KG1 (cell line): ENCODE measurements around the gene UGT2A1.
"Not testable (repeated sequence)": the region's sequence is repeated elsewhere in the genome, so short reads cannot be mapped to it uniquely, and the experiment has no call there.

Experiments
- DNase-seq: peaks from one replicate; lab custom pipeline; 2025; lab: John Stamatoyannopoulos, UW

Gene UGT2A1

DNA sequence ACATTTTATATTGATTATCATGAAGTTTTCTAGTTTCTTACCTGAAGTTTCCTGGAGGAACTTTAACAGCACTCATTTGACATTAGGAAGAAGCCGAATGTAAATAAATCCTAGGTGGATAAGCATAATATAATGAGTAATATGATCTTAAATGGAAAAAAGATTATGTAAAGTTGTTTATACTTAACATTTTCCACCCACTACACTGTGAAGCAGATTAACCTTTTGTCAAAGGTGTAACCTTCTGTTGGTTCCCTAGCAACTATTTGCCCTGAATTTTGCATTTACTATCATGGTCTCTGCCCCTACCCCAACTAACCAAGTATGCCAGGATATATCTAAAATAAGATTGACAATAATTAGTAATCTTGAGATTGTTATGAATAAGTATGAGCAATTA, at the start of gene UGT2A1:
TSS of gene UGT2A1 (minus strand) at position 101 of the 400 bp plus-strand sequence. CDS start 5,603 bp downstream, outside the sequence.
- DNase-seq: no peak

- DNase-seq: no peak
Measured at GRCh38 chr4:69702201-69702600, 49.2 kb upstream of the UGT2A1 start.

DNA sequence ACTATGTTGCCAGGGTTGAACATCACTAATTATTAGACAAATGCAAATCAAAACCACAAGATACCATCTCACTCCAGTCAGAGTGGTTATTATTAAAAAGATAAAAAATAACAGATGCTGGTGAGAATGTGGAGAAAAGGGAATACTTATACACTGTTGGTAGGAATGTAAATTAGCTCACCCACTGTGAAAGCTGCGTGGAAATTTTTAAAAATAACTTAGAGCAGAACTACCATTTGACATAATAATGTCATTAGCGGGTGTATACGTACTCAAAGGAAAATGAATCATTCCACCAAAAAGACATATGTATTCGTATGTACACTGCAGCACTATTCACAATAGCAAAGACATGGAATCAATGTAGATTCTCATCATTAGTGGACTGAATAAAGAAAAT, 48.6 kb upstream of the UGT2A1 start:
- no peak for DNase-seq

DNA sequence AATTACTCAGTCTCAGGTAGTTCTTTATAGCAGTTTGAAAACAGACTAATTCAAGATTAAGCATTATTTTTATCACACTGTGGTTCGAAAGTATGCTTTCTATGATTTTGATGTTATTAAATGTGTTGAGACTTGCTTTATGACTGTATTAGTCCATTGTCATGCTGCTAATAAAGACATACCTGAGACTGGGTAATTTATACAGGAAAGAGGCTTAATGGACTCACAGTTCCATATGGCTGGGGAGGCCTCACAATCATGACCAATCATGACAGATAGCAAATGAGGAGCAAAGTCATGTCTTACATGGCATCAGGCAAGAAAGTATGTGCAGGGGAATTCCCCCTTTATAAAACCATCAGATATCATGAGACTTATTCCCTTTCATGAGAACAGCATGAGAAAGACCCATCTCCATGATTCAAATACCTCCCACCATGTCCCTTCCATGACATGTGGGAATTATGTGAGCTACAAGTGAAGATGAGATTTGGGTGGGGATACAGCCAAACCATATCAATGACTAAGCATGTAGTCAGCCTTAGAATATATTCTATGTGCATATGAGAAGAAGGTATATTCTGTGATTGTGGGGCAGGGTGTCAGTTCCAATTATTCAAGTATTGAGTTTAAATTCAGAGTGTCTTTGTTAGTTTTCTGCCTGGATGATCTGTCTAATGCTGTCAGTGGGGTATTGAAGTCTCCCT, 44.6 kb upstream of the UGT2A1 start:
- DNase-seq: no peak

DNA sequence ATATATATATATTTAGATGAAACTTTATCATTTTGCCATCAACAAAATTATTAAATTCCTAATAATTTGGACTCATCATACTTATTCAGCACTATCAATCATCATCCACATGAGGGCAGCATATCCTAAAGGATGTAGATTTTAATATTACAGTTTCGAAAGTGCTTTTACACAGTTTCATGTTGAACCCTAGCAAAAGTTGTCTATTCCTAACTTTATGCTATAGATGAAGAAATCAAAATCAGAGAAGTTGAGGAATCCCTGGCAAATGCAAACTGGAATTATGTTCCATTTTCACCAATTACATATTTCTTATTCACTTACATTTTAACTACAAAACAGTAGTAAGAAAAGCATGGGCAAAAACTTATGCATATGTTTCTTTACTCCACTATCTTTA, 36.6 kb upstream of the UGT2A1 start:
- peak; percentile 12 for DNase-seq

DNA sequence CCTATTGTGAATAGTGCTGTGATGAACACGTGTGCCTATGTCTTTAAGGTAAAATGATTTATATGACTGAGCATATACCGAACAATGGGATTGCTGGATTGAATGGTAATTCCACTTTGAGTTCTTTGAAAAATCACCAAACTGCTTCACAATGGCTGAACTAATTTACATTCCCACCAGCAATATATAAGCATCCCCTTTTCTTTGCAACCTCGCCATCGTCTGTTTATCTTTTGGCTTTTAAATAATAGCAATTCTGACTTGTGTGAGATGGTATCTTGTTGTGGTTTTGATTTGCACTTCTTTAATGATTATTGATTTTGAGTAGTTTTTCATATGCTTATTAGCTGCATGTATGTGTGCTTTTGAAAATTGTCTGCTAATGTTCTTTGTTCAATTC, 31.8 kb upstream of the UGT2A1 start:
- no peak for DNase-seq

- no peak for DNase-seq
Measured at GRCh38 chr4:69668680-69669079, 15.6 kb upstream of the UGT2A1 start.

- not testable (repeated sequence) for DNase-seq
Measured at GRCh38 chr4:69664009-69664408, 11.0 kb upstream of the UGT2A1 start.

- not testable (repeated sequence) for DNase-seq
Measured at GRCh38 chr4:69661130-69661803, 8.2 kb upstream of the UGT2A1 start.

GRCh38 chr4:69658133-69658532, 5.1 kb upstream of the UGT2A1 start:
- no peak for DNase-seq

GRCh38 chr4:69656653-69657158, 3.7 kb upstream of the UGT2A1 start:
- no peak for DNase-seq

GRCh38 chr4:69650872-69651271, 2.2 kb downstream of the UGT2A1 start:
- no peak for DNase-seq

GRCh38 chr4:69649629-69650028, 3.4 kb downstream of the UGT2A1 start:
- no peak for DNase-seq

DNA sequence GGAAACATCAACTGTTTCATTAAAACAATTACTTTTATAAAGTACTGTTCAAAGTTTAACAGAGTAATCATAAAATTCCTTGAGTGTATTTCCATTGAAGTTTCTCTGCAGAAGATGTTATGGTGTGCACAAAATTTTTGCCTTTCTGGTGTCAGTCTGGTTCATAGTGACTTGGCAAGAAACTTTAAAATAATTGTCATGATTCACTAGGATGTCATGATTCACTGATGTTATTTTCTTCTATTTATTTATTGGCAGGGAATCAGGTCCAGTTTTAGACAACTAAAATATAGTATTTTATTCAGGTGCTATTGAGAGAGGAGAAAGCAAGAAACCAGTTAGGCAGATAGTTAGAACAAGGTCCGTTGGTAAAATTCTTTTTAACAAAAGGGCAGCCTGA, 3.8 kb downstream of the UGT2A1 start:
- DNase-seq: no peak

DNA sequence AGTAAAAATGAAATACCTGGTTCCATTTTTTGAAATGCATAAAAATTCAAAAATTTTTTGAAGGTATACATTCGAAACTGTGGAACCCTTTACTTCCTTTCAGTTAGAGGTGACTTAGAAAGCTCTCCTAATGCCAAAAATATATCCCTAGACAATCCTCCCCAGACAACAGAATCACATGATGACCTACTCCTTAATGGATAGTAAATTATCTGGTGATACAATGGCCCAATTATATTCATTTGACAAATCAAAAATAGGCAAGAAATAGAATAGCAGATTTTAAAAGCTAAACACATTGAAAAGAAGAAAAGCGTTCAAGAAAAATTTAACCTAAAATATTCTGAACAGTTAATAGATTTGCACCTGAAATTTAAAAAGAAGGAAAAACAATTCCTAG, 10.1 kb downstream of the UGT2A1 start:
- no peak for DNase-seq

- no peak for DNase-seq
Measured at GRCh38 chr4:69640289-69640688, 12.8 kb downstream of the UGT2A1 start.

- no peak for DNase-seq
Measured at GRCh38 chr4:69639542-69639941, 13.5 kb downstream of the UGT2A1 start, which contains the start of gene UGT2A2. Gene UGT2A2 (minus strand): TSS chr4:69639642. CDS start chr4:69639640, 2 bp downstream.

DNA sequence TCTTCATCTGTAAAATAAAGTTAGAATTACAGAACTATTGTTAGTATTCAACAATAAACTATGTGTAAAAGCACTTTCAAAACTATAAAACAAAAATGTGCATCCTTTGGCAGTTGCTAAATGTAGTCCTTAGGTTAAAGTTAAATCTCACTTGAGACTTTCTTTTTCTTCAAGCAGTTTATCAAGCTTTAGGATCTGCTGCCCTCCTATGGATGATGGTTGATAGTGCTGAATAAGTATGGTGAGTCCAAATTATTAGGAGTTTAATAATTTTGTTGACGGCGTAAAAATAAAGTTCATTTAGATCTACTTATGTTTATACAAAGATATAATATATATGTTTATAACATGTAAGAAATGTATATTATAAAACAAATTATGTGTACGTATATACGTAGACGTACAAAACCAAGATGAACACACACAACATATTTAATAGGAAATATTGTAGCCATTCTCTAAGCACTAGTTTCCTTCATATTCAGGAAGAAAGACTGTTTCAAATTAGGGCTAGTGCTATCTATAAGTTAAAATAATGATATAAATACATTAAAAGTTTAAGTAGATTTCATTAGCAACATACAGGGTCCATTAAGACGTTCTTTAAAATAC, 35.9 kb downstream of the UGT2A1 start:
- no peak for DNase-seq

DNA sequence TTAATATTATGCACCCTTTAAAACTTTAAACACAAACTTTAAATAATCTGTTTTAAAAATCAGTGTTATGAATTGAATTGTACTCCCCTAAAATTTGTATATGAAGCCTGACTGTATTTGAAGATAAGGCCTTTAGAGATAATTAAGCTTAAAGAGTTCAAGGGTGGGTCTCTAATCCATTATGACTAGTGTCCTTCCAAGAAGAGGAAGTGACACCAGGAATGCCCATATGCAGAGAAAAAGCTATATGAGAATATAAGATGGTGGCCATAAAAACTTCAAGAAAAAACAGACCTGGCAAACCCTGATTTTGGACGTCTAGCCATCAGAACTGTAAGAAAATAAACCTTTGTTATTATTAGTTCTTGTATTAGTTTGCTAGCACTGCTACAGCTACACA, 42.6 kb downstream of the UGT2A1 start:
- no peak for DNase-seq

- DNase-seq: no peak
Measured at GRCh38 chr4:69601065-69601464, 52.0 kb downstream of the UGT2A1 start.

DNA sequence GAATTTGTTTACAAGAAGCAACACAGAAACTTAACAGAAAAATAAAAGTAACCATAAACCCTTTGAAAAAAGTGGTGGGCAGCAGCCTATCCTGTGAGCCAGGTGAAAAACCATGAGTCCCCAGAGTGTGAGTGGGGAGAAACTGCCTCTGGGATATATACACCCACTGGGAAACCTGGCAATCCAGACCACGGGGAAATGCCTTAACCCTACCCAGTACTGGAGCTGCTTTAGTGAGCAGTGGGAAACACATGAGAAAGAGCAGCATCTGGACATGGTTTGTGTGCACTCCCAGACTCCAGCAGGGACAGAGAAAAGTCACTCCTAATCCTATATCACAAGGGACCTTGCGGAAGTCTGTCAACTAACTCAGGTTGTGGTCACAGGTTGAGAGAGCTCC, 53.0 kb downstream of the UGT2A1 start:
- no peak for DNase-seq

GRCh38 chr4:69594382-69594781, 58.7 kb downstream of the UGT2A1 start:
- no peak for DNase-seq

DNA sequence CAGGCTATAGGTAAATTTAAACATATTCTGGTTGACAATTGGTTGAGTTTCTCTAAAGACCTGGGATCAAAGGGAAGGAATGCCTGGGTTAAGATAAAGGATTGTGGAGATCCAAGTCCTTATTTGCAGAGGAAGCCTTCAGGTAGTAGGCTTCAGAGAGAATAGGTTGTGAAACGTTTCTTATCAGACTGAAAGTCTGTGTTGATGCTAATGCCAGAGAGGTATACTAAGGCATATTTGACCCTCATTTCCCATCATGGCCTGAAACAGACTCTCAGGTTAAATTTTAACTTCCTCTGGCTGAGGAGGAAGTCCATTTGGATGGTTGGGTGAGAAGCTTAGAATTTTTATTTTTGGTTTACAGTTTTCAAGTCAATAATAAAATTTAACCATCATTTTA, 61.7 kb downstream of the UGT2A1 start:
- DNase-seq: no peak
